GM19240 (cell line): ENCODE data around the gene AMD1.
"Not testable (repeated sequence)": the region's sequence is repeated elsewhere in the genome, so short reads cannot be mapped to it uniquely, and the experiment has no call there.

Source experiments
- DNase-seq: peaks from one replicate; pipeline ENCODE4 v3.0.0; 2011; ENCODE audit warnings: low spot score; ENCODE audit not compliant: insufficient read length

AMD1 gene

GRCh38 chr6:110873981-110874879 is at the start of gene AMD1:
AMD1 (plus strand) TSS chr6:110874785; CDS start chr6:110875106, 321 bp downstream.
- DNase-seq, result peak; percentile 83

- DNase-seq, result no peak
Measured at GRCh38 chr6:110826236-110827129, 48.1 kb upstream of the AMD1 start.

- DNase-seq, result no peak
Measured at GRCh38 chr6:110828396-110828795, 46.2 kb upstream of the AMD1 start.

- DNase-seq, result no peak
Measured at GRCh38 chr6:110831405-110831804, 43.2 kb upstream of the AMD1 start.

- no peak for DNase-seq
Measured at GRCh38 chr6:110833831-110834230, 40.8 kb upstream of the AMD1 start.

GRCh38 chr6:110835751-110836150 is 38.8 kb upstream of the AMD1 start:
- DNase-seq, result not testable (repeated sequence)

- DNase-seq, result no peak
Measured at GRCh38 chr6:110841266-110841665, 33.3 kb upstream of the AMD1 start.

GRCh38 chr6:110849781-110850180 is 24.8 kb upstream of the AMD1 start:
- no peak for DNase-seq

- DNase-seq, result no peak
Measured at GRCh38 chr6:110852773-110853172, 21.8 kb upstream of the AMD1 start.

GRCh38 chr6:110853754-110854477 is 20.7 kb upstream of the AMD1 start:
- DNase-seq, result no peak

- DNase-seq, result no peak
Measured at GRCh38 chr6:110856296-110856695, 18.3 kb upstream of the AMD1 start.

- DNase-seq, result no peak
Measured at GRCh38 chr6:110858016-110858415, 16.6 kb upstream of the AMD1 start.

GRCh38 chr6:110858562-110859214 is 15.9 kb upstream of the AMD1 start:
- no peak for DNase-seq

- DNase-seq, result no peak
Measured at GRCh38 chr6:110859335-110859792, 15.2 kb upstream of the AMD1 start.

- DNase-seq, result no peak
Measured at GRCh38 chr6:110864824-110865223, 9.8 kb upstream of the AMD1 start.

GRCh38 chr6:110874880-110875547 is 429 bp downstream of the AMD1 start:
- DNase-seq, result no peak

- DNase-seq, result no peak
Measured at GRCh38 chr6:110875548-110876169, 1.1 kb downstream of the AMD1 start.

- no peak for DNase-seq
Measured at GRCh38 chr6:110876170-110876773, 1.7 kb downstream of the AMD1 start.

- DNase-seq, result no peak
Measured at GRCh38 chr6:110876806-110877564, 2.4 kb downstream of the AMD1 start.
